T-cell (primary cell): ENCODE measurements around the gene PATL1. TPM values are rescaled to one million over a fixed set of nuclear protein-coding genes. Genes with fewer than 3 reads are reported as not detected.

Experiments used
- total RNA-seq, 35 experiments: library from RNA in 6 of 35; stranded (reverse) in 6 of 35; fragments of 120-200 nt in 1 of 35; gene quantifications; one replicate each; pipeline versions ENCODE4 v1.2.1 to v1.2.4 and lab custom pipeline; 2013 to 2026

The PATL1 gene
- total RNA-seq, 5 donors from 2014 or later (not counting 1 experiment from before 2014, with no cell fraction given) = 37.0 to 49.7 (median 41.9) TPM

Other genes starting within 250 kb of the PATL1 start
- not detected for gene OR5A2, start 242.6 kb downstream of the PATL1 start, total RNA-seq
- not detected for gene OR5A1, start 232.6 kb downstream of the PATL1 start, total RNA-seq
- gene OR4D6, start 212.1 kb downstream of the PATL1 start, total RNA-seq = not detected
- not detected for gene OR4D10, start 195.7 kb downstream of the PATL1 start, total RNA-seq
- not detected for gene OR4D11, start 165.5 kb downstream of the PATL1 start, total RNA-seq
- not detected for gene OR4D9, start 157.5 kb downstream of the PATL1 start, total RNA-seq
- 10 to 100 TPM; 44.0 to 59.0 (median 46.2) TPM for gene OSBP, start 53.3 kb downstream of the PATL1 start, total RNA-seq
- not detected for gene OR10V1, start 44.8 kb upstream of the PATL1 start, total RNA-seq
- 10 to 100 TPM in 4 of 5 donors, 1 to 10 TPM in 1; 8.9 to 13.3 (median 11.4) TPM for gene STX3, start 86.3 kb upstream of the PATL1 start, total RNA-seq
- gene MRPL16, start 141.7 kb upstream of the PATL1 start, total RNA-seq = 10 to 100 TPM; 24.0 to 46.3 (median 39.7) TPM
- gene CBLIF, start 176.5 kb upstream of the PATL1 start, total RNA-seq = not detected
- not detected for gene TCN1, start 197.4 kb upstream of the PATL1 start, total RNA-seq
- gene OOSP3, start 209.7 kb upstream of the PATL1 start, total RNA-seq = not detected